H9 (cell line): ENCODE measurements around the gene CAMTA1. TPM values are rescaled to one million over a fixed set of nuclear protein-coding genes. Genes with fewer than 3 reads are reported as not detected.

ENCODE experiments used
- DNase-seq: peaks from one replicate; pipeline ENCODE4 v3.0.0-alpha.2; 2017
- H2AFZ ChIP-seq: one replicate; pipeline ENCODE4 v1.6.1; 2013; ENCODE audit warnings: mild to moderate bottlenecking, low read length, control low read depth, moderate library complexity
- H2AK5ac ChIP-seq: 2 replicates; pipeline ENCODE4 v1.6.1; 2013; ENCODE audit warnings: low read length, control low read depth, mixed read lengths; ENCODE audit not compliant: insufficient read length
- H2BK120ac ChIP-seq: one replicate; pipeline ENCODE4 v1.6.1; 2013; ENCODE audit warnings: low read depth, mild to moderate bottlenecking, low read length, control low read depth, inconsistent platforms; ENCODE audit not compliant: poor library complexity, severe bottlenecking
- H2BK12ac ChIP-seq: 2 replicates; pipeline ENCODE4 v1.6.1; 2013; ENCODE audit warnings: low read length, control low read depth, mixed read lengths, low read depth; ENCODE audit not compliant: insufficient read length
- H2BK15ac ChIP-seq: 2 replicates; pipeline ENCODE4 v1.6.1; 2013; ENCODE audit warnings: low read depth, low read length, control low read depth
- H2BK20ac ChIP-seq: one replicate; pipeline ENCODE4 v1.6.1; 2013; ENCODE audit warnings: low read depth, mild to moderate bottlenecking, low read length, control low read depth, inconsistent platforms; ENCODE audit not compliant: poor library complexity, severe bottlenecking
- H2BK5ac ChIP-seq: 2 replicates; pipeline ENCODE4 v1.6.1; 2013; ENCODE audit warnings: low read length, control low read depth, mixed read lengths; ENCODE audit not compliant: insufficient read length
- H3K14ac ChIP-seq: 2 replicates; pipeline ENCODE4 v1.6.1; 2013; ENCODE audit warnings: low read length, control low read depth; ENCODE audit not compliant: insufficient read depth
- H3K18ac ChIP-seq: 2 replicates; pipeline ENCODE4 v1.6.1; 2013; ENCODE audit warnings: low read depth, mild to moderate bottlenecking, mixed read lengths, low read length, control low read depth; ENCODE audit not compliant: insufficient read length
- H3K23ac ChIP-seq: 2 replicates; pipeline ENCODE4 v1.6.1; 2013; ENCODE audit warnings: low read length, control low read depth, mixed read lengths, low read depth; ENCODE audit not compliant: insufficient read length
- H3K23me2 ChIP-seq: 2 replicates; pipeline ENCODE4 v1.6.1; 2013; ENCODE audit warnings: low read depth, mild to moderate bottlenecking, mixed read lengths, low read length, control low read depth; ENCODE audit not compliant: insufficient read length, poor library complexity, severe bottlenecking
- H3K27ac ChIP-seq: 2 replicates; pipeline ENCODE4 v1.5.1; 2013; ENCODE audit warnings: low read length, control low read depth, mixed read lengths, low read depth; ENCODE audit not compliant: insufficient read length
- H3K27me3 ChIP-seq: 2 replicates; pipeline ENCODE4 v1.6.1; 2013; ENCODE audit warnings: low read length, control low read depth, inconsistent platforms; ENCODE audit not compliant: insufficient read depth
- H3K4ac ChIP-seq: 2 replicates; pipeline ENCODE4 v1.6.1; 2013; ENCODE audit warnings: low read depth, mild to moderate bottlenecking, control low read depth, inconsistent platforms, low read length, moderate library complexity
- H3K4me1 ChIP-seq: 2 replicates; pipeline ENCODE4 v1.6.1; 2013; ENCODE audit warnings: low read length, control low read depth, inconsistent platforms; ENCODE audit not compliant: insufficient read depth
- H3K4me2 ChIP-seq: 2 replicates; pipeline ENCODE4 v1.6.1; 2013; ENCODE audit warnings: low read length, control low read depth, mixed read lengths; ENCODE audit not compliant: insufficient read length, insufficient read depth
- H3K56ac ChIP-seq: 2 replicates; pipeline ENCODE4 v1.6.1; 2013; ENCODE audit warnings: low read depth, mild to moderate bottlenecking, mixed read lengths, low read length, control low read depth; ENCODE audit not compliant: insufficient read length
- H3K79me1 ChIP-seq: 2 replicates; pipeline ENCODE4 v1.6.1; 2013; ENCODE audit warnings: low read depth, mild to moderate bottlenecking, moderate library complexity, low read length, control low read depth, inconsistent platforms; ENCODE audit not compliant: insufficient read depth, poor library complexity, severe bottlenecking
- H3K79me2 ChIP-seq: 2 replicates; pipeline ENCODE4 v1.6.1; 2013; ENCODE audit warnings: low read length, control low read depth, inconsistent platforms; ENCODE audit not compliant: insufficient read depth
- H3K9ac ChIP-seq: 2 replicates; pipeline ENCODE4 v1.6.1; 2013; ENCODE audit warnings: low read length, control low read depth, mixed read lengths; ENCODE audit not compliant: insufficient read length; ENCODE audit errors: extremely low read depth
- H3K9me3 ChIP-seq: one replicate; pipeline ENCODE4 v1.6.1; 2013; ENCODE audit warnings: low read depth, low read length, inconsistent platforms; ENCODE audit not compliant: control insufficient read depth
- H3T11ph ChIP-seq: one replicate; pipeline ENCODE4 v1.6.1; 2013; ENCODE audit warnings: mild to moderate bottlenecking, low read length, control low read depth, inconsistent platforms
- H4K20me1 ChIP-seq: one replicate; pipeline ENCODE4 v1.6.1; 2013; ENCODE audit not compliant: control insufficient read depth, insufficient read length, insufficient read depth
- H4K5ac ChIP-seq: 2 replicates; pipeline ENCODE4 v1.6.1; 2013; ENCODE audit warnings: low read depth, mild to moderate bottlenecking, mixed read lengths, low read length, control low read depth; ENCODE audit not compliant: insufficient read length
- H4K8ac ChIP-seq: replicated peaks from 2 replicates; pipeline ENCODE4 v1.6.1; 2013; ENCODE audit warnings: low read length, control low read depth, mixed read lengths, low read depth; ENCODE audit not compliant: insufficient read length
- H4K91ac ChIP-seq: 2 replicates; pipeline ENCODE4 v1.6.1; 2013; ENCODE audit warnings: low read depth, mild to moderate bottlenecking, moderate library complexity, mixed read lengths, low read length, control low read depth; ENCODE audit not compliant: insufficient read length
- H3K27ac Mint-ChIP-seq, 3 experiments: 2 replicates in 2 of 3; 3 replicates in 1 of 3; pipeline ENCODE4 v1.8.0; 2020 to 2021; ENCODE audit warnings: mixed read lengths in 3 of 3, mild to moderate bottlenecking in 1 of 3, moderate library complexity in 1 of 3
- H3K27me3 Mint-ChIP-seq: 2 replicates; pipeline ENCODE4 v1.8.0; 2021; ENCODE audit warnings: low read depth, mild to moderate bottlenecking, moderate library complexity, mixed read lengths
- H3K36me3 Mint-ChIP-seq, 3 experiments: 2 replicates in 2 of 3; 3 replicates in 1 of 3; pipeline ENCODE4 v1.8.0; 2020 to 2021; ENCODE audit warnings: low read depth in 3 of 3, mixed read lengths in 3 of 3; ENCODE audit not compliant: insufficient read depth in 1 of 3
- H3K4me1 Mint-ChIP-seq, 2 experiments: 2 replicates each; pipeline ENCODE4 v1.8.0; 2020; ENCODE audit warnings: mixed read lengths in 2 of 2
- H3K4me3 Mint-ChIP-seq, 2 experiments: 2 replicates in 1 of 2; 3 replicates in 1 of 2; pipeline ENCODE4 v1.8.0; 2020 to 2021; ENCODE audit warnings: mild to moderate bottlenecking in 2 of 2, mixed read lengths in 2 of 2, moderate library complexity in 1 of 2
- H3K9me3 Mint-ChIP-seq, 2 experiments: 2 replicates in 1 of 2; 3 replicates in 1 of 2; pipeline ENCODE4 v1.8.0; 2020; ENCODE audit warnings: mild to moderate bottlenecking in 2 of 2, mixed read lengths in 2 of 2, moderate library complexity in 1 of 2
- WGBS: extraction: QIAGEN DNeasy Blood & Tissue Kit; methylation state at CpG from one replicate; pipeline ENCODE4 v1.1.7; 2013; ENCODE audit warnings: missing lambda C conversion rate, low lambda C conversion rate, mixed read lengths; ENCODE audit not compliant: insufficient read length; ENCODE audit errors: extremely low coverage; 5-methylcytosine and 5-hydroxymethylcytosine counted together
- total RNA-seq: library from RNA; stranded (reverse); gene quantifications from 2 replicates; pipeline ENCODE4 v1.2.1, GENCODE V29; 2021
- TF ChIP-seq, protein P1 (sequence below): fragments of 200-600 bp; sonication (generic); conservative IDR thresholded peaks from 3 replicates; pipeline ENCODE4 v1.8.0; 2021; ENCODE audit warnings: antibody characterized with exemption, mild to moderate bottlenecking

Gene CAMTA1
- total RNA-seq, 1 experiment from 2014 or later, result 115 TPM

DNA sequence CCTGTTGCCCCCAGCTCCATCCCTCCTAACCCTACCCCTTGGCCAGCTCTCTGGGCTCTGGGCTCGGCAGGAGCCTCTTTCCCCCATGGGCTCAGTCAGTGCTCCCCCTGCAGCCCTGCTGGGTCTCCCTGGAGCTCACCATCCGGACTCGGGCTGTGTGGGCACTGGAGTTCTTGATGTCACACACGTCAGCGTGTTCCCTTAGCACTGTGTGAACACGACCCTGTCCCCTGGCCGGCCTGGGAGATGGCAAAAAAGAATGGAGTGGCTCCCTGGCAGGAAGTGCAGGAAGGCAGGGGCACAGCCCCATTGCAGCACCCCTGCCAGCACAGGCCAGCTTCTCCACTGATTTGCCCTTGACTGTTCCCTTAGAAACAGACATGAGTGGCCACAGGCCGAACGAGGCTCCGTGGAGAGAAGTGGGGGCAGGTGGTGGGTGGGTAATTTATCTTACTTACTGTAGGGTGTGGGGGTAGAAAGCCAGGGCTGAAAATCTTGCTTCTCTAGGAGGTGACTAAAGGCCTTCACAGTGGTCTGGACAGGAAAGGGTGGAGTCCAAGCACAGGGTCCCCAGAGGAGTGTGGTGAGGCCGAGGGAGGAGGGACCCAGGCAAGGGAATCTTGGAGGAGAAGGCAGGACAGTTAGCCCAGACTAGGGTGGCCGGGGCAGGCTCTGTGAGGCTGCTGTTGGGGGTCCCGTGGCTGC is 604.1 kb downstream of the CAMTA1 start:
- H2AFZ ChIP-seq, result no peak overlapping the region
- no peaks in the 10 kb centered on the region for H3K79me2 ChIP-seq
- H3K9ac ChIP-seq, result no peak overlapping the region
- no peaks in the 10 kb centered on the region for H4K20me1 ChIP-seq
- H2BK20ac ChIP-seq, result no peak overlapping the region
- Mint-ChIP-seq H3K27ac (peak overlapping the region; percentile 44 to 83 (median 52); a peak in 4 of 7 replicates), H3K27me3 (no peaks in the 10 kb centered on the region), H3K4me1 (peaks cover 17 to 34% of the 10 kb centered on the region in 2 experiments), H3K4me3 (no peak overlapping the region), H3K36me3 (no peaks in the 10 kb centered on the region; a peak in 2 of 7 replicates), H3K9me3 (peaks cover 0 to under 1% of the 10 kb centered on the region in 2 experiments; a peak in 1 of 5 replicates)
- no peak overlapping the region for H3T11ph ChIP-seq
- H3K27me3 ChIP-seq, result no peaks in the 10 kb centered on the region
- no CpG with 5 or more reads among the region's 13 CpGs for WGBS
- peak; percentile 25 for DNase-seq
- no peaks in the 10 kb centered on the region for H3K9me3 ChIP-seq
- H2BK5ac ChIP-seq, result no peak overlapping the region
- no peak overlapping the region for H3K4me2 ChIP-seq
- no peak overlapping the region for H3K23ac ChIP-seq
- no peak overlapping the region for H3K18ac ChIP-seq
- no peak overlapping the region for H3K27ac ChIP-seq
- TF ChIP-seq, protein P1, sequence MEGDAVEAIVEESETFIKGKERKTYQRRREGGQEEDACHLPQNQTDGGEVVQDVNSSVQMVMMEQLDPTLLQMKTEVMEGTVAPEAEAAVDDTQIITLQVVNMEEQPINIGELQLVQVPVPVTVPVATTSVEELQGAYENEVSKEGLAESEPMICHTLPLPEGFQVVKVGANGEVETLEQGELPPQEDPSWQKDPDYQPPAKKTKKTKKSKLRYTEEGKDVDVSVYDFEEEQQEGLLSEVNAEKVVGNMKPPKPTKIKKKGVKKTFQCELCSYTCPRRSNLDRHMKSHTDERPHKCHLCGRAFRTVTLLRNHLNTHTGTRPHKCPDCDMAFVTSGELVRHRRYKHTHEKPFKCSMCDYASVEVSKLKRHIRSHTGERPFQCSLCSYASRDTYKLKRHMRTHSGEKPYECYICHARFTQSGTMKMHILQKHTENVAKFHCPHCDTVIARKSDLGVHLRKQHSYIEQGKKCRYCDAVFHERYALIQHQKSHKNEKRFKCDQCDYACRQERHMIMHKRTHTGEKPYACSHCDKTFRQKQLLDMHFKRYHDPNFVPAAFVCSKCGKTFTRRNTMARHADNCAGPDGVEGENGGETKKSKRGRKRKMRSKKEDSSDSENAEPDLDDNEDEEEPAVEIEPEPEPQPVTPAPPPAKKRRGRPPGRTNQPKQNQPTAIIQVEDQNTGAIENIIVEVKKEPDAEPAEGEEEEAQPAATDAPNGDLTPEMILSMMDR, result no peak
- H2BK12ac ChIP-seq, result no peak overlapping the region
- no peak overlapping the region for H2BK120ac ChIP-seq
- H4K8ac ChIP-seq, result no peak overlapping the region
- H2BK15ac ChIP-seq, result no peak overlapping the region
- no peaks in the 10 kb centered on the region for H3K23me2 ChIP-seq
- H3K14ac ChIP-seq, result 0 out of 2 replicates have a peak overlapping the region, but pooled peaks have one; percentile 14
- no peaks in the 10 kb centered on the region for H3K79me1 ChIP-seq
- no peak overlapping the region for H3K4ac ChIP-seq
- H3K4me1 ChIP-seq, result no peaks in the 10 kb centered on the region
- no peak overlapping the region for H4K91ac ChIP-seq
- H2AK5ac ChIP-seq, result no peak overlapping the region
- no peak overlapping the region for H3K56ac ChIP-seq
- H4K5ac ChIP-seq, result no peak overlapping the region
